22Rv1 (cell line): ENCODE measurements around the gene PSMD10.

Experiments
- H3K27ac ChIP-seq: fragments of 450-650 bp; 2 replicates; pipeline ENCODE4 v1.5.1; 2017
- CTCF ChIP-seq: fragments of 450-650 bp; IDR thresholded peaks from 2 replicates; pipeline ENCODE4 v1.5.1; 2017; ENCODE audit warnings: mild to moderate bottlenecking
- ZFX ChIP-seq: fragments of 450-650 bp; IDR thresholded peaks from 2 replicates; pipeline ENCODE4 v1.6.1; 2017; ENCODE audit warnings: antibody characterized with exemption, borderline replicate concordance

Gene PSMD10

GRCh38 chrX:108127152-108127551, 35.8 kb upstream of the PSMD10 start:
- no peak for TF ChIP-seq ZFX
- no peak for TF ChIP-seq CTCF
- no peak overlapping the region for H3K27ac ChIP-seq

GRCh38 chrX:108126661-108127060, 35.3 kb upstream of the PSMD10 start:
- TF ChIP-seq ZFX = no peak
- TF ChIP-seq CTCF = no peak
- no peak overlapping the region for H3K27ac ChIP-seq

- TF ChIP-seq CTCF (no peak), ZFX (no peak)
- H3K27ac ChIP-seq = no peak overlapping the region
These were observed 32.4 kb upstream of the PSMD10 start for GRCh38 chrX:108123591-108124366.

GRCh38 chrX:108122748-108123147, 31.4 kb upstream of the PSMD10 start:
- TF ChIP-seq ZFX (no peak), CTCF (no peak)
- H3K27ac ChIP-seq = no peak overlapping the region

- no peak overlapping the region for H3K27ac ChIP-seq
- no peak for TF ChIP-seq CTCF
- no peak for TF ChIP-seq ZFX
These were observed 29.9 kb upstream of the PSMD10 start for GRCh38 chrX:108121291-108121690.

- H3K27ac ChIP-seq = no peak overlapping the region
- TF ChIP-seq ZFX (no peak), CTCF (no peak)
These were observed 26.6 kb upstream of the PSMD10 start for GRCh38 chrX:108117988-108118387.

- no peak overlapping the region for H3K27ac ChIP-seq
- TF ChIP-seq CTCF (no peak), ZFX (no peak)
These were observed 23.2 kb upstream of the PSMD10 start for GRCh38 chrX:108114541-108114940.
